Sigmoid colon (tissue), 7 donors: Measurements from ENCODE around the gene RAB20. TPM values are rescaled to one million over a fixed set of nuclear protein-coding genes. Genes with fewer than 3 reads are reported as not detected.

Source experiments
- DNase-seq: peaks from one replicate; pipeline ENCODE4 v3.0.0-alpha.2; 2019
- H3K27ac ChIP-seq, 4 donors: fragments of 200-600 bp; sonication (generic); one replicate each; pipeline ENCODE4 v1.5.1; 2016 to 2019; ENCODE audit warnings: mild to moderate bottlenecking in 1 of 4
- H3K27me3 ChIP-seq, 3 donors: fragments of 200-600 bp; sonication (generic); one replicate each; pipeline ENCODE4 v1.5.1; 2019; ENCODE audit warnings: mild to moderate bottlenecking in 1 of 3
- H3K36me3 ChIP-seq, 4 donors: fragments of 200-600 bp; sonication (generic); one replicate each; pipeline ENCODE4 v1.5.1; 2016 to 2019
- H3K4me1 ChIP-seq, 4 donors: fragments of 200-600 bp; sonication (generic); one replicate each; pipeline ENCODE4 v1.5.1; 2017 to 2019
- H3K4me3 ChIP-seq, 4 donors: fragments of 200-600 bp; sonication (generic); one replicate each; pipeline ENCODE4 v1.5.1; 2017 to 2019; ENCODE audit warnings: mild to moderate bottlenecking in 2 of 4, moderate library complexity in 1 of 4
- H3K9me3 ChIP-seq, 4 donors: fragments of 200-600 bp in 3 of 4; sonication (generic) in 3 of 4; one replicate each; pipeline versions ENCODE4 v1.5.1 to v1.6.1; 2013 to 2019
- CTCF ChIP-seq, 4 experiments: fragments of 450-650 bp in 3 of 4; fragments of 200-600 bp in 1 of 4; IDR thresholded peaks; one replicate each; pipeline ENCODE4 v1.5.1; 2016 to 2019; ENCODE audit warnings: antibody characterized with exemption in 4 of 4, mild to moderate bottlenecking in 3 of 4, moderate library complexity in 2 of 4
- EP300 ChIP-seq, 4 donors: sonication (generic); formaldehyde crosslinking; IDR thresholded peaks; one replicate each; pipeline ENCODE4 v1.6.1; 2017; ENCODE audit warnings: antibody characterized with exemption in 4 of 4
- POLR2A ChIP-seq, 2 donors: fragments of 450-650 bp; IDR thresholded peaks; one replicate each; pipeline ENCODE4 v1.6.1; 2016; ENCODE audit warnings: antibody characterized with exemption in 2 of 2, mild to moderate bottlenecking in 2 of 2, moderate library complexity in 2 of 2
- POLR2AphosphoS5 ChIP-seq, 4 donors: sonication (generic); formaldehyde crosslinking; IDR thresholded peaks; one replicate each; pipeline ENCODE4 v1.6.1; 2017; ENCODE audit warnings: antibody characterized with exemption in 4 of 4
- WGBS, 2 donors: extraction: QIAGEN DNeasy Blood & Tissue Kit; methylation state at CpG; one replicate each; pipeline ENCODE4 v1.1.7; 2013; 5-methylcytosine and 5-hydroxymethylcytosine counted together
- intact Hi-C: fragments of 100-400 bp; cut with DNase I; formaldehyde crosslinking; loops from one replicate; pipeline ENCODE4 v1.15.1; 2023
- polyA plus RNA-seq, 3 donors: library from polyadenylated mRNA; stranded (reverse); fragments of 200-250 nt; gene quantifications; one replicate each; pipeline ENCODE4 v1.2.3, GENCODE V29; 2013
- total RNA-seq, 4 donors: library from RNA; depleted of rRNA; stranded (reverse); fragments of >200 nt; gene quantifications; one replicate each; pipeline ENCODE4 v1.1.0, GENCODE V29; 2016
- donor health status: healthy with polysubstance abuse.
- donor health status: Bipolar disorder and iron deficiency.
- donor health status: healthy.

Gene RAB20
- total and polyA plus RNA-seq, 7 donors: 6.9 to 61.7 (median 21.3) TPM

- no peak overlapping the region for H3K27ac ChIP-seq
- H3K4me3 ChIP-seq: no peak overlapping the region
- intact Hi-C loops: no loop called here
- no peaks in the 10 kb centered on the region for H3K36me3 ChIP-seq
- TF ChIP-seq CTCF (IDR thresholded peaks at IDR 0.05): no peak
- no peak for TF ChIP-seq POLR2A (IDR thresholded peaks at IDR 0.05)
- TF ChIP-seq EP300 (IDR thresholded peaks at IDR 0.05): no peak
- TF ChIP-seq POLR2AphosphoS5 (IDR thresholded peaks at IDR 0.05): no peak
- no peak for DNase-seq
- H3K9me3 ChIP-seq: no peaks in the 10 kb centered on the region
- WGBS, 2 donors: 85 to 90% methylated on average over 4 of the region's 4 CpGs
- no peaks in the 10 kb centered on the region for H3K4me1 ChIP-seq
- H3K27me3 ChIP-seq: no peaks in the 10 kb centered on the region
These were observed 39.5 kb upstream of the RAB20 start for GRCh38 chr13:110600980-110601379.

GRCh38 chr13:110600261-110600819, 38.8 kb upstream of the RAB20 start:
- Histone ChIP-seq H3K9me3 (no peaks in the 10 kb centered on the region), H3K27ac (no peak overlapping the region), H3K4me1 (no peaks in the 10 kb centered on the region), H3K27me3 (no peaks in the 10 kb centered on the region), H3K4me3 (no peak overlapping the region), H3K36me3 (no peaks in the 10 kb centered on the region)
- DNase-seq: no peak
- 64 to 84% methylated on average over 10 of the region's 10 CpGs for WGBS, 2 donors
- intact Hi-C loops: no loop called here
- TF ChIP-seq EP300 (IDR thresholded peaks at IDR 0.05): no peak
- no peak for TF ChIP-seq POLR2A (IDR thresholded peaks at IDR 0.05)
- no peak for TF ChIP-seq POLR2AphosphoS5 (IDR thresholded peaks at IDR 0.05)
- TF ChIP-seq CTCF (IDR thresholded peaks at IDR 0.05): no peak

- intact Hi-C loops: loop anchor here (10.0 kb wide), 1 partner anchor 448 kb away; no protein-coding TSS in a partner anchor
These were observed 35.6 kb upstream of the RAB20 start for GRCh38 chr13:110597041-110597689.

GRCh38 chr13:110593430-110594130, 32.1 kb upstream of the RAB20 start:
- H3K4me1 ChIP-seq: peaks cover 0 to 13% (median 0%) of the 10 kb centered on the region in 4 donors
- DNase-seq: no peak
- no peaks in the 10 kb centered on the region for H3K36me3 ChIP-seq
- no peak overlapping the region for H3K4me3 ChIP-seq
- no peaks in the 10 kb centered on the region for H3K9me3 ChIP-seq
- no peak for TF ChIP-seq POLR2AphosphoS5 (IDR thresholded peaks at IDR 0.05)
- TF ChIP-seq POLR2A (IDR thresholded peaks at IDR 0.05): no peak
- TF ChIP-seq EP300 (IDR thresholded peaks at IDR 0.05): no peak
- TF ChIP-seq CTCF (IDR thresholded peaks at IDR 0.05): peak; percentile 62 to 65 (median 63)
- intact Hi-C loops: loop anchor here (1.0 to 10.0 kb wide), 3 partner anchors 49 to 451 kb away; no protein-coding TSS in a partner anchor
- WGBS, 2 donors: 42 to 50% methylated on average over 6 of the region's 6 CpGs
- no peaks in the 10 kb centered on the region for H3K27me3 ChIP-seq
- no peak overlapping the region for H3K27ac ChIP-seq

More at GRCh38 chr13:110597041-110597689, 35.6 kb upstream of the RAB20 start:
- no peaks in the 10 kb centered on the region for H3K36me3 ChIP-seq
- DNase-seq: no peak
- no peak overlapping the region for H3K4me3 ChIP-seq
- TF ChIP-seq POLR2AphosphoS5 (IDR thresholded peaks at IDR 0.05): no peak
- no peak for TF ChIP-seq EP300 (IDR thresholded peaks at IDR 0.05)
- no peak for TF ChIP-seq POLR2A (IDR thresholded peaks at IDR 0.05)
- no peak for TF ChIP-seq CTCF (IDR thresholded peaks at IDR 0.05)
- H3K4me1 ChIP-seq: peaks cover 0 to 4% (median 0%) of the 10 kb centered on the region in 4 donors
- no peak overlapping the region for H3K27ac ChIP-seq
- H3K27me3 ChIP-seq: no peaks in the 10 kb centered on the region
- 84 to 88% methylated on average over 16 of the region's 16 CpGs for WGBS, 2 donors
- no peaks in the 10 kb centered on the region for H3K9me3 ChIP-seq
